ENCODE results near the gene CDK14. TPM values are rescaled to one million over a fixed set of nuclear protein-coding genes. Genes with fewer than 3 reads are reported as not detected.

CDK14 gene
- total RNA-seq, 1 donor from 2014 or later = 1.1 TPM

GRCh38 chr7:90965211-90965610, 369.1 kb downstream of the CDK14 start:
- ATAC-seq = no peak

GRCh38 chr7:90966346-90966745, 370.2 kb downstream of the CDK14 start:
- ATAC-seq = no peak

GRCh38 chr7:90968871-90969270, 372.8 kb downstream of the CDK14 start:
- no peak for ATAC-seq

GRCh38 chr7:90972906-90973550, 376.9 kb downstream of the CDK14 start:
- ATAC-seq = no peak

GRCh38 chr7:90977056-90977455, 380.9 kb downstream of the CDK14 start:
- no peak for ATAC-seq

GRCh38 chr7:90980545-90980944, 384.4 kb downstream of the CDK14 start:
- no peak for ATAC-seq

- ATAC-seq = no peak
Observed at GRCh38 chr7:90982228-90982627, 386.1 kb downstream of the CDK14 start.

GRCh38 chr7:90984692-90985091, 388.6 kb downstream of the CDK14 start:
- no peak for ATAC-seq

- no peak for ATAC-seq
Observed at GRCh38 chr7:90988516-90988915, 392.4 kb downstream of the CDK14 start.

GRCh38 chr7:90988996-90989765, 393.1 kb downstream of the CDK14 start:
- ATAC-seq = no peak

- ATAC-seq = no peak
Observed at GRCh38 chr7:90994121-90994520, 398.0 kb downstream of the CDK14 start.

GRCh38 chr7:90994601-90995000, 398.5 kb downstream of the CDK14 start:
- no peak for ATAC-seq

GRCh38 chr7:90995996-90996395, 399.9 kb downstream of the CDK14 start:
- no peak for ATAC-seq

GRCh38 chr7:90999989-91000979, 404.2 kb downstream of the CDK14 start:
- no peak for ATAC-seq

- no peak for ATAC-seq
Observed at GRCh38 chr7:91005024-91005423, 408.9 kb downstream of the CDK14 start.

GRCh38 chr7:91005841-91006240, 409.7 kb downstream of the CDK14 start:
- no peak for ATAC-seq

GRCh38 chr7:91007371-91007770, 411.2 kb downstream of the CDK14 start:
- no peak for ATAC-seq

- ATAC-seq = no peak
Observed at GRCh38 chr7:91013078-91013477, 417.0 kb downstream of the CDK14 start.

GRCh38 chr7:91019686-91020385, 423.7 kb downstream of the CDK14 start:
- ATAC-seq = no peak

- ATAC-seq = no peak
Observed at GRCh38 chr7:91020636-91021385, 424.7 kb downstream of the CDK14 start.

GRCh38 chr7:91021956-91022355, 425.8 kb downstream of the CDK14 start:
- no peak for ATAC-seq

Measured in esophagus mucosa (tissue), 1 donor.